ENCODE results near the gene HCAR2. TPM values are rescaled to one million over a fixed set of nuclear protein-coding genes. Genes with fewer than 3 reads are reported as not detected.
"Not testable (repeated sequence)": the region's sequence is repeated elsewhere in the genome, so short reads cannot be mapped to it uniquely, and the experiment has no call there.

Gene HCAR2
- total RNA-seq, 4 donors from 2014 or later = 0.18 TPM; not detected in 3

DNA sequence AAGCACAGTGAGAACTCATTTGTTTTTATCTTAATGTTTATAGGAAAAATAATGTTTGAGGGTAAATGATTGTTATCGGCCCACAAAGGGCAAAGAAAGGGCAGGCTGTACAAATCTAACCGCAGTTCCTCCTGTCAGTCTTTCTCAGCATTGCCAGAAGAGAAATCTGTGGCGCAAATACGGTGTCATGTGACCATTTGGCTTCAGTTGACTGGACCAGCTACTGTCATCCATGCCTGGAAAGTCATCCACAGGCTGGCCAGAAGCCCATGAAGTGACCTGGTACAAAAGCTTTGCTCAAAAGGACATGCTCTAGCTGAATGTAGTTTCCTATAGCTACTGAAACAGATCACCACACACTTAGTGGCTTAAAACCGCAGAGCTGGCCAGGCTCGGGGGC lies 43.6 kb downstream of the HCAR2 start:
- Histone ChIP-seq H3K27me3 (no peaks in the 10 kb centered on the region), H3K27ac (no peak overlapping the region), H3K36me3 (no peaks in the 10 kb centered on the region), H3K4me1 (no peaks in the 10 kb centered on the region), H3K9me3 (no peaks in the 10 kb centered on the region), H3K4me3 (no peak overlapping the region)
- in situ Hi-C loops (cut with MboI; ENCODE audit: low sequenced_read_pairs in 4 of 4) = no loop called here
- DNase-seq (peak in 1 of 2 donors; percentile 10), ATAC-seq (no peak)
- intact Hi-C loops (cut with DNase I; ENCODE audit: low total_unique reads) = no loop called here
- TF ChIP-seq, protein P1, sequence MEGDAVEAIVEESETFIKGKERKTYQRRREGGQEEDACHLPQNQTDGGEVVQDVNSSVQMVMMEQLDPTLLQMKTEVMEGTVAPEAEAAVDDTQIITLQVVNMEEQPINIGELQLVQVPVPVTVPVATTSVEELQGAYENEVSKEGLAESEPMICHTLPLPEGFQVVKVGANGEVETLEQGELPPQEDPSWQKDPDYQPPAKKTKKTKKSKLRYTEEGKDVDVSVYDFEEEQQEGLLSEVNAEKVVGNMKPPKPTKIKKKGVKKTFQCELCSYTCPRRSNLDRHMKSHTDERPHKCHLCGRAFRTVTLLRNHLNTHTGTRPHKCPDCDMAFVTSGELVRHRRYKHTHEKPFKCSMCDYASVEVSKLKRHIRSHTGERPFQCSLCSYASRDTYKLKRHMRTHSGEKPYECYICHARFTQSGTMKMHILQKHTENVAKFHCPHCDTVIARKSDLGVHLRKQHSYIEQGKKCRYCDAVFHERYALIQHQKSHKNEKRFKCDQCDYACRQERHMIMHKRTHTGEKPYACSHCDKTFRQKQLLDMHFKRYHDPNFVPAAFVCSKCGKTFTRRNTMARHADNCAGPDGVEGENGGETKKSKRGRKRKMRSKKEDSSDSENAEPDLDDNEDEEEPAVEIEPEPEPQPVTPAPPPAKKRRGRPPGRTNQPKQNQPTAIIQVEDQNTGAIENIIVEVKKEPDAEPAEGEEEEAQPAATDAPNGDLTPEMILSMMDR (IDR thresholded peaks at IDR 0.05 in 4 of 5, conservative IDR thresholded peaks at IDR 0.05 in 1 of 5) = no peak

DNA sequence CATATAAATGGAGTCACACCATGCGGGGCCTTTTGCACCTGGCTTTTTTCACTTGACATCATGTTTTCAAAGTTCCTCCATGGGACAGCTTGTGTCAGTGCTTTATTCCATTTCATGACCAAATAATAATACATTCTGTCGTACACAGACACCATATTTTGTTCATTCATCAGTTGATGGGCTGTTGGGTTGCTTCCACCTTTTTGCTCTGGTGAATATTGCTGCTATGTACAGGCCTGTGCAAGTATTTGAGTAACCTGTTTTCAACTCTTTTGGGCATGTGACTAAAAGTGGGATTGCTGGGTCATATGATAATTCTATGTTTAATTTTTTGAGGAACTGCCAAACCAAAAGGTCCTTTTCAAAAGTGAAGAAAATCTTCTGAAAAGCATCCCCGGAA lies 46.9 kb downstream of the HCAR2 start:
- no peaks in the 10 kb centered on the region for H3K9me3 ChIP-seq
- no peak for ATAC-seq
- no peak for TF ChIP-seq POLR2A (IDR thresholded peaks at IDR 0.05)
- DNase-seq = no peak
- in situ Hi-C loops (cut with MboI; ENCODE audit: low sequenced_read_pairs in 4 of 4) = no loop called here
- H3K27ac ChIP-seq = no peak overlapping the region
- no peaks in the 10 kb centered on the region for H3K36me3 ChIP-seq
- no peak overlapping the region for H3K4me3 ChIP-seq
- intact Hi-C loops (cut with DNase I; ENCODE audit: low total_unique reads) = no loop called here
- no peaks in the 10 kb centered on the region for H3K27me3 ChIP-seq
- no peaks in the 10 kb centered on the region for H3K4me1 ChIP-seq

DNA sequence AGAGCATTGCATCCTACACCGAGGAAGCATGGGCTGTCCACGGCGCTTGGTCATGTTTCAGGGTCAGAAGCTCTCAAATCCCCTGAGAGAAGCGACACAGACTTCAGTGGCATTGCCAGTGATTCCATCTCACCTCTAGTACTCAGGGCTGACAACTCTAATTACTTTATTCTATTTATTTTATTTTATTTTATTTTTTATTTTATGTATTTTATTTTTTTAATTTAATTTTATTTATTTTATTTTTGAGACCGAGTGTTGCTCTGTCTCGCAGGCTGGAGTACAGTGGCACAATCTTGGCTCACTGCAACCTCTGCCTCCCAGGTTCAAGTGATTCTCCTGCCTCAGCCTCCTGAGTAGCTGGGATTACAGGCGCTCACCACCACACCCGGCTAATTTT lies 49.9 kb downstream of the HCAR2 start:
- not testable (repeated sequence) for ATAC-seq

DNA sequence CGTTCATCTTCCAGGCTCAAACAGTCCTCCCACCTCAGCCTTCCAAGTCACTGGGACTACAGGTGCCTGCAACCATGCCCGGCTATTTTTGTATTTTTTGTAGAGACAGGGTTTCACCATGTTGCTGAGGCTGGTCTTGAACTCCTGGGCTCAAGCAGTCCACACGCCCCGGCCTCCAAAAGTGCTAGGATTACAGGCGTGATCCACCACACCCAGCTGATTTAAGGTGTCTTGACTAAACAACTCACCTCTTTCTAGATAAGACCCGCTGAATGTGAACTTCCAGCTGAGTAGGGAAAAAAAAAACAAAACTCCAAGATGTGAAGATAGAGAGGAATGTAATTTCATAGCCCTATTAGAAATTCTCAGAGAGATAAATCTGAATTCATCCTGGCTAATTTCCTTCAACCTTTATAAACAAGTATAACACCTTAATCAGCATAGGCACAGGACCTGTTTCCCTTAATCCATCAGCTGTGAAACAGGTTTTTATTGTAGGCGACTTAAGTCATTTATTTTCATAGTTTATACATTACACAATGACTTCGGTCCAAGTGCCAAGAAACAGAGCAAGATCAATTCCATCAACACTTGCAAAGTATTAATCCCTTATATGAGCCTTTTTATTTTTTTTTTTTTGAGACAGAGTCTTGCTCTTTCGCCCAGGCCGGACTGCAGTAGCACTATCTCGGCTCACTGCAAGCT lies 51.5 kb downstream of the HCAR2 start:
- H3K4me1 ChIP-seq = no peaks in the 10 kb centered on the region
- intact Hi-C loops (cut with DNase I; ENCODE audit: low total_unique reads) (no loop called here), in situ Hi-C loops (cut with MboI; ENCODE audit: low sequenced_read_pairs in 4 of 4) (no loop called here)
- H3K36me3 ChIP-seq = no peaks in the 10 kb centered on the region
- no peak overlapping the region for H3K4me3 ChIP-seq
- no peak for DNase-seq
- H3K27ac ChIP-seq = no peak overlapping the region
- TF ChIP-seq, protein P1 (IDR thresholded peaks at IDR 0.05 in 4 of 5, conservative IDR thresholded peaks at IDR 0.05 in 1 of 5) = no peak
- no peak for TF ChIP-seq POLR2A (IDR thresholded peaks at IDR 0.05)
- no peak for ATAC-seq
- H3K9me3 ChIP-seq = no peaks in the 10 kb centered on the region
- H3K27me3 ChIP-seq = no peaks in the 10 kb centered on the region

More for the DNA sequence above, 49.9 kb downstream of the HCAR2 start:
- H3K27me3 ChIP-seq; H3K27ac ChIP-seq; H3K36me3 ChIP-seq; DNase-seq; intact Hi-C loops (cut with DNase I; ENCODE audit: low total_unique reads); H3K4me3 ChIP-seq; in situ Hi-C loops (cut with MboI; ENCODE audit: low sequenced_read_pairs in 4 of 4); H3K4me1 ChIP-seq; H3K9me3 ChIP-seq: not testable (repeated sequence)

Other genes with a start within 250 kb of the HCAR2 start
- gene ZCCHC8, start 202.4 kb downstream of the HCAR2 start, total RNA-seq = 10 to 100 TPM; 12.1 to 23.3 (median 20.5) TPM
- 10 to 100 TPM; 43.5 to 58.8 (median 44.9) TPM for gene RSRC2, start 176.4 kb downstream of the HCAR2 start, total RNA-seq
- gene KNTC1, start 176.1 kb downstream of the HCAR2 start, total RNA-seq = 1 to 10 TPM; 1.3 to 5.3 (median 2.2) TPM
- gene HCAR3, start 13.5 kb upstream of the HCAR2 start, total RNA-seq = not detected
- under 1 TPM in 1 of 4 donors, not detected in 3; 0.10 TPM for gene HCAR1, start 27.5 kb upstream of the HCAR2 start, total RNA-seq
- gene DENR, start 49.5 kb upstream of the HCAR2 start, total RNA-seq = 10 to 100 TPM; 16.1 to 26.2 (median 23.5) TPM
- gene CCDC62, start 71.2 kb upstream of the HCAR2 start, total RNA-seq = 1 to 10 TPM in 1 of 4 donors, under 1 TPM in 3; 0.52 to 1.5 (median 0.84) TPM
- gene HIP1R, start 132.1 kb upstream of the HCAR2 start, total RNA-seq = 10 to 100 TPM in 3 of 4 donors, 1 to 10 TPM in 1; 9.3 to 14.8 (median 14.5) TPM
- 1 to 10 TPM; 4.8 to 8.2 (median 7.6) TPM for gene VPS37B, start 192.8 kb upstream of the HCAR2 start, total RNA-seq

All from gastrocnemius medialis (tissue), 4 donors.